Raji (cell line): ENCODE measurements around the gene C11orf98.

Experiments used
- POLR2A ChIP-seq: IDR thresholded peaks from 2 replicates; pipeline ENCODE4 v1.6.1; 2011; ENCODE audit warnings: low read depth, low read length, control low read depth; ENCODE audit not compliant: insufficient read depth

Gene C11orf98

GRCh38 chr11:62669420-62670161 is 4.6 kb upstream of the C11orf98 start:
- peak; percentile 43; the same call in 1 of the 2 replicates for TF ChIP-seq POLR2A

GRCh38 chr11:62667460-62667859 is 2.5 kb upstream of the C11orf98 start:
- TF ChIP-seq POLR2A = peak; percentile 36; the same call in 1 of the 2 replicates

GRCh38 chr11:62666259-62666926 is 1.4 kb upstream of the C11orf98 start:
- TF ChIP-seq POLR2A = peak; percentile 69

GRCh38 chr11:62665599-62666258 is 719 bp upstream of the C11orf98 start:
- TF ChIP-seq POLR2A = no peak; the same call in 1 of the 2 replicates

GRCh38 chr11:62664405-62665074 is 470 bp downstream of the C11orf98 start:
- TF ChIP-seq POLR2A = no peak

- no peak for TF ChIP-seq POLR2A
Measured at GRCh38 chr11:62656796-62657429, 8.1 kb downstream of the C11orf98 start.

GRCh38 chr11:62654297-62654696 is 10.7 kb downstream of the C11orf98 start:
- TF ChIP-seq POLR2A = no peak

GRCh38 chr11:62652161-62653006 is 12.6 kb downstream of the C11orf98 start:
- no peak for TF ChIP-seq POLR2A

GRCh38 chr11:62649486-62649885 is 15.5 kb downstream of the C11orf98 start:
- no peak for TF ChIP-seq POLR2A

- TF ChIP-seq POLR2A = no peak
Measured at GRCh38 chr11:62648967-62649364, 16.0 kb downstream of the C11orf98 start.

- TF ChIP-seq POLR2A = no peak
Measured at GRCh38 chr11:62648185-62648966, 16.6 kb downstream of the C11orf98 start.

GRCh38 chr11:62647609-62648005 is 17.4 kb downstream of the C11orf98 start:
- no peak for TF ChIP-seq POLR2A
